ENCODE data around the gene POLE3.

POLE3 gene

GRCh38 chr9:113417370-113417769 lies 6.9 kb upstream of the POLE3 start:
- Histone ChIP-seq H3K27me3 (ENCODE audit: control insufficient read depth in 3 of 3, insufficient read depth in 3 of 3, low read depth in 1 of 3, low read length in 3 of 3) (no peaks in the 10 kb centered on the region), H3K18ac (ENCODE audit: low read length) (no peak overlapping the region), H3K9ac (ENCODE audit: low read depth, low read length, poor library complexity) (no peak overlapping the region), H2BK15ac (ENCODE audit: low read length) (no peak overlapping the region), H4K91ac (ENCODE audit: low read depth, low read length, poor library complexity) (no peak overlapping the region), H4K8ac (ENCODE audit: low read depth, low read length) (no peak overlapping the region), H3K36me3 (replicated peaks in 1 of 2; ENCODE audit: control insufficient read depth in 2 of 2, insufficient read depth in 2 of 2, low read length in 2 of 2) (no peaks in the 10 kb centered on the region), H3K4me1 (ENCODE audit: control insufficient read depth in 2 of 2, insufficient read depth in 1 of 2, low read depth in 1 of 2, low read length in 2 of 2) (peaks cover 0 to 2% of the 10 kb centered on the region in 2 donors), H2AK5ac (ENCODE audit: low read depth, low read length) (no peak overlapping the region), H3K4me3 (ENCODE audit: low read length in 2 of 2) (no peak overlapping the region), H3K27ac (replicated peaks; ENCODE audit: low read length) (no peak overlapping the region), H2AFZ (ENCODE audit: low read length) (no peak overlapping the region), H3K79me1 (ENCODE audit: low read depth, low read length) (no peaks in the 10 kb centered on the region), H2BK5ac (ENCODE audit: low read length) (no peak overlapping the region), H3K4me2 (ENCODE audit: insufficient read depth, low read length, poor library complexity, severe bottlenecking) (no peak overlapping the region), H3K14ac (ENCODE audit: low read length) (no peak overlapping the region), H3K4ac (ENCODE audit: low read length) (no peak overlapping the region), H3K23ac (ENCODE audit: low read depth, low read length, poor library complexity) (no peak overlapping the region), H3K9me3 (replicated peaks in 1 of 2; ENCODE audit: control insufficient read depth in 2 of 2, insufficient read depth in 1 of 2, low read depth in 1 of 2, low read length in 2 of 2) (no peaks in the 10 kb centered on the region), H2BK120ac (ENCODE audit: low read depth, low read length) (no peak overlapping the region), H2BK12ac (ENCODE audit: low read length) (no peak overlapping the region)
- no peak for DNase-seq (ENCODE audit: low spot score)
- whole genome bisulfite sequencing, 2 donors (ENCODE audit: extremely low coverage in 2 of 2, insufficient read length in 2 of 2, insufficient replicate concordance in 1 of 2), result no CpG with 5 or more reads among the region's 4 CpGs

GRCh38 chr9:113416149-113416721 lies 5.8 kb upstream of the POLE3 start:
- H3K4me3 ChIP-seq (ENCODE audit: low read length in 2 of 2), result no peak overlapping the region
- H3K27ac ChIP-seq (replicated peaks; ENCODE audit: low read length), result no peak overlapping the region
- no peaks in the 10 kb centered on the region for H3K9me3 ChIP-seq (replicated peaks in 1 of 2; ENCODE audit: control insufficient read depth in 2 of 2, insufficient read depth in 1 of 2, low read depth in 1 of 2, low read length in 2 of 2)
- DNase-seq (ENCODE audit: low spot score), result no peak
- H2BK12ac ChIP-seq (ENCODE audit: low read length), result no peak overlapping the region
- H2BK15ac ChIP-seq (ENCODE audit: low read length), result no peak overlapping the region
- H2AFZ ChIP-seq (ENCODE audit: low read length), result peak overlapping the region; percentile 86
- no peaks in the 10 kb centered on the region for H3K36me3 ChIP-seq (replicated peaks in 1 of 2; ENCODE audit: control insufficient read depth in 2 of 2, insufficient read depth in 2 of 2, low read length in 2 of 2)
- no peak overlapping the region for H2BK120ac ChIP-seq (ENCODE audit: low read depth, low read length)
- peaks cover 2 to 3% of the 10 kb centered on the region in 2 donors for H3K4me1 ChIP-seq (ENCODE audit: control insufficient read depth in 2 of 2, insufficient read depth in 1 of 2, low read depth in 1 of 2, low read length in 2 of 2)
- H3K79me1 ChIP-seq (ENCODE audit: low read depth, low read length), result no peaks in the 10 kb centered on the region
- no CpG with 5 or more reads among the region's 3 CpGs for WGBS, 2 donors (ENCODE audit: extremely low coverage in 2 of 2, insufficient read length in 2 of 2, insufficient replicate concordance in 1 of 2)
- no peak overlapping the region for H3K18ac ChIP-seq (ENCODE audit: low read length)
- H4K8ac ChIP-seq (ENCODE audit: low read depth, low read length), result no peak overlapping the region
- no peak overlapping the region for H3K4ac ChIP-seq (ENCODE audit: low read length)
- no peak overlapping the region for H4K91ac ChIP-seq (ENCODE audit: low read depth, low read length, poor library complexity)
- H3K27me3 ChIP-seq (ENCODE audit: control insufficient read depth in 3 of 3, insufficient read depth in 3 of 3, low read depth in 1 of 3, low read length in 3 of 3), result no peaks in the 10 kb centered on the region
- no peak overlapping the region for H3K14ac ChIP-seq (ENCODE audit: low read length)
- H2BK5ac ChIP-seq (ENCODE audit: low read length), result no peak overlapping the region
- H3K23ac ChIP-seq (ENCODE audit: low read depth, low read length, poor library complexity), result no peak overlapping the region
- no peak overlapping the region for H2AK5ac ChIP-seq (ENCODE audit: low read depth, low read length)
- H3K9ac ChIP-seq (ENCODE audit: low read depth, low read length, poor library complexity), result no peak overlapping the region
- H3K4me2 ChIP-seq (ENCODE audit: insufficient read depth, low read length, poor library complexity, severe bottlenecking), result no peak overlapping the region

- Histone ChIP-seq H3K4me2 (ENCODE audit: insufficient read depth, low read length, poor library complexity, severe bottlenecking) (peak overlapping the region; percentile 77), H2BK5ac (ENCODE audit: low read length) (peak overlapping the region; percentile 83), H2BK15ac (ENCODE audit: low read length) (no peak overlapping the region), H2BK12ac (ENCODE audit: low read length) (no peak overlapping the region), H3K4ac (ENCODE audit: low read length) (no peak overlapping the region), H4K8ac (ENCODE audit: low read depth, low read length) (peak overlapping the region; percentile 99), H3K27ac (replicated peaks; ENCODE audit: low read length) (peak overlapping the region; percentile 98), H3K4me1 (ENCODE audit: control insufficient read depth in 2 of 2, insufficient read depth in 1 of 2, low read depth in 1 of 2, low read length in 2 of 2) (peaks cover 4 to 9% of the 10 kb centered on the region in 2 donors), H2BK120ac (ENCODE audit: low read depth, low read length) (no peak overlapping the region), H3K9me3 (replicated peaks in 1 of 2; ENCODE audit: control insufficient read depth in 2 of 2, insufficient read depth in 1 of 2, low read depth in 1 of 2, low read length in 2 of 2) (no peaks in the 10 kb centered on the region), H3K14ac (ENCODE audit: low read length) (peak overlapping the region; percentile 97), H3K9ac (ENCODE audit: low read depth, low read length, poor library complexity) (peak overlapping the region; percentile 98), H3K23ac (ENCODE audit: low read depth, low read length, poor library complexity) (peak overlapping the region; percentile 97), H3K18ac (ENCODE audit: low read length) (peak overlapping the region; percentile 99), H3K4me3 (ENCODE audit: low read length in 2 of 2) (peak overlapping the region; percentile 88 to 96), H3K36me3 (replicated peaks in 1 of 2; ENCODE audit: control insufficient read depth in 2 of 2, insufficient read depth in 2 of 2, low read length in 2 of 2) (peaks cover 12 to 30% of the 10 kb centered on the region in 2 donors), H2AK5ac (ENCODE audit: low read depth, low read length) (peak overlapping the region; percentile 93), H2AFZ (ENCODE audit: low read length) (peak overlapping the region; percentile 88), H3K27me3 (ENCODE audit: control insufficient read depth in 3 of 3, insufficient read depth in 3 of 3, low read depth in 1 of 3, low read length in 3 of 3) (no peaks in the 10 kb centered on the region), H3K79me1 (ENCODE audit: low read depth, low read length) (peaks cover 8% of the 10 kb centered on the region), H4K91ac (ENCODE audit: low read depth, low read length, poor library complexity) (no peak overlapping the region)
- DNase-seq (ENCODE audit: low spot score), result no peak
- WGBS, 2 donors (ENCODE audit: extremely low coverage in 2 of 2, insufficient read length in 2 of 2, insufficient replicate concordance in 1 of 2), result no CpG with 5 or more reads among the region's 20 CpGs
These were observed 630 bp downstream of the POLE3 start for GRCh38 chr9:113409883-113410206.

- Histone ChIP-seq H2AK5ac (ENCODE audit: low read depth, low read length) (no peak overlapping the region), H3K79me1 (ENCODE audit: low read depth, low read length) (peaks cover 8% of the 10 kb centered on the region), H3K4me3 (ENCODE audit: low read length in 2 of 2) (peak overlapping the region; percentile 88 to 96), H4K8ac (ENCODE audit: low read depth, low read length) (no peak overlapping the region), H3K9me3 (replicated peaks in 1 of 2; ENCODE audit: control insufficient read depth in 2 of 2, insufficient read depth in 1 of 2, low read depth in 1 of 2, low read length in 2 of 2) (no peaks in the 10 kb centered on the region), H3K4me2 (ENCODE audit: insufficient read depth, low read length, poor library complexity, severe bottlenecking) (peak overlapping the region; percentile 77), H3K4ac (ENCODE audit: low read length) (no peak overlapping the region), H4K91ac (ENCODE audit: low read depth, low read length, poor library complexity) (no peak overlapping the region), H2AFZ (ENCODE audit: low read length) (peak overlapping the region; percentile 88), H3K9ac (ENCODE audit: low read depth, low read length, poor library complexity) (peak overlapping the region; percentile 98), H3K27me3 (ENCODE audit: control insufficient read depth in 3 of 3, insufficient read depth in 3 of 3, low read depth in 1 of 3, low read length in 3 of 3) (no peaks in the 10 kb centered on the region), H3K36me3 (replicated peaks in 1 of 2; ENCODE audit: control insufficient read depth in 2 of 2, insufficient read depth in 2 of 2, low read length in 2 of 2) (peaks cover 12 to 30% of the 10 kb centered on the region in 2 donors), H2BK12ac (ENCODE audit: low read length) (no peak overlapping the region), H3K27ac (replicated peaks; ENCODE audit: low read length) (no peak overlapping the region), H3K14ac (ENCODE audit: low read length) (no peak overlapping the region), H3K23ac (ENCODE audit: low read depth, low read length, poor library complexity) (no peak overlapping the region), H2BK15ac (ENCODE audit: low read length) (no peak overlapping the region), H2BK5ac (ENCODE audit: low read length) (no peak overlapping the region), H3K4me1 (ENCODE audit: control insufficient read depth in 2 of 2, insufficient read depth in 1 of 2, low read depth in 1 of 2, low read length in 2 of 2) (peaks cover 4 to 9% of the 10 kb centered on the region in 2 donors), H2BK120ac (ENCODE audit: low read depth, low read length) (no peak overlapping the region), H3K18ac (ENCODE audit: low read length) (no peak overlapping the region)
- no CpG with 5 or more reads among the region's 10 CpGs for WGBS, 2 donors (ENCODE audit: extremely low coverage in 2 of 2, insufficient read length in 2 of 2, insufficient replicate concordance in 1 of 2)
- no peak for DNase-seq (ENCODE audit: low spot score)
These were observed 994 bp downstream of the POLE3 start for GRCh38 chr9:113409481-113409880.

Data from neuronal stem cell (in vitro differentiated cells).